ENCODE results near the gene RSU1.

Gene RSU1

DNA sequence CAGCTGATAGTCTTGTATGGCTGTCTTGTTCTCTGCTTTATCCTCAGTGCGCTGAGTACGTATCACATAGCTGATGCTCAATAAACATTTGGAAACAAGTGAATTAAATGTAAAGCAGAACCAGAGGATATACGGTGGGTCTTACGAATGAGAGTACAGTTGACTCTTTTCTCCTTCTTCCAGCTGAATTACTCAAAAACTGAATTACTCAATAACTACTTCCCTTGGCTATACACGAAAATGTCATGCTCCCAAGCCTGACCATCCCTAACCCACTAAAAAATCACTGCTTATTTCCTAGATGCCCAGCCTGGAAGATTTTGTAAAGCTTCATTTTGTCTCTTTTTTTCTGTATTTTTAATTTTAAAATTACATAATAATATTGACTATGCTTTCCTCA, 3.2 kb upstream of the RSU1 start:
- DNase-seq, result no peak

DNA sequence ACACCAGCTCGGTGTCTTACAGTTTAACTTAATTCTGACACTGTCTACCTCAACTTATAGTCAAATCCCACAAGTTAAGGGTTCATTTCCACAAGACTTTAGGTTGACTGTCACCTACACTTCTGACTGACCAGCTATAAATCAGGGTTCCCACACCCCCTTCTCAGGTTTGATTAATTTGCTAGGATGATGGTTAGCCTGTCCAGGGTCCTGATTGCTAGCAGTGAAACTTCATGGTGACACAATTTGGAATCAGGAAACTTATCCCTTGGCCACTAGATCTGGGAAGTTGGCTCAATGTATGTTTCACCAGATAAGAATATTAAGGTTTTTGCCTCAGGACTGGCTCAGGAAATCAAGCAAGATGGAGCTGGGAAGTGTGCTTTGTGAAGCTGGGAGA, 2.8 kb upstream of the RSU1 start:
- DNase-seq, result no peak

DNA sequence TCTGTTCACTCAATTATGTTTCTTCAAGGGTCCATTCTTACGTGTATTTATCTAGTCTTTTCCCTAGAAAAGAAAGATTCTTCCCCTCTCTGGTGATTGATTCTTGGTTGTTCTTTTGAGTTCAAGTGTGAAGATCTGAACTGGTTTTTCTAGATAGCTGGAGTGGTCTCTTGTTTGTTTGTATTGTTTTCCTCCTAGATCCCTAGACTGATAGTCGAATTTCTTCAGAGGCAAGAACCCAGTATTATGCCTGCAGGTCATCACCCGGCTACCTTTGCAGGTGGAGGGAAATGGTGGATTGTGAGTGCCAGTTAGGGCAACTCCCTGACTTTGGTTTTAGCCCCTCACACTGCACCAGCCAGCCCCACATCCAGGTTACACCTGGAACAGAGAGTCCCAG, 2.2 kb upstream of the RSU1 start:
- no peak for DNase-seq

DNA sequence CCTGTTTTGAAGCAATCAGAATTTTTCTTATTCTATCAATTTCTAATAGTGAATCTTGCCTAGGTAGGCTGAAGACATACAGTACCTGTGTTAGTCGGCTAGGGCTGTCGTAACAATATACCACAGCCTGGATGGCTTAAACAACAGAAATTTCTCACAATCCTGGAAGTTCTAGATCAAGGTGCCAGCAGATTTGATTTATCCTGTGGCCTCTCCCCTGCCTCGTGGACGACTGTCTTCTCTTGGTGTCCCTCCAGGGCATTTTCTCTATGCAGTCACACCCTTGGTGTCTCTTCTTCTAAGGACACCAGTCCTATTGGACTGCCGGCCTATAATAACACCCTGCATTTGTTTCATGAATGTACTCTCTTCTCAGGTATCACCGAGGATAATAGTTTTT, 1.8 kb upstream of the RSU1 start:
- DNase-seq, result no peak

DNA sequence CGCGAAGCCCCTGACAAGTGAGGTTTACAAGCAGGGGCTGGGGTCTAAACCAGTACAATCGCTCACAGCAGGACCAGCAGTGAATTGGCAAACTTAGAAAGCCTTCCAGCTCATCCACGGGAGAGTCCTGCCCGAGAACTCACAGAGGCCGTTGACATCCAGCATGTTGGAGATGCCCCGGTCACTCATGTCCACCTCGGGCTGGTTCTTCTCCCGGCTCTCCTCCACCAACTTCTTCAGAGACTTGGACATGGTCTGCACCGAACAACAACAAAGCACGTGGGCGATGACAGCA, 447 bp downstream of the RSU1 start:
- DNase-seq, result no peak

DNA sequence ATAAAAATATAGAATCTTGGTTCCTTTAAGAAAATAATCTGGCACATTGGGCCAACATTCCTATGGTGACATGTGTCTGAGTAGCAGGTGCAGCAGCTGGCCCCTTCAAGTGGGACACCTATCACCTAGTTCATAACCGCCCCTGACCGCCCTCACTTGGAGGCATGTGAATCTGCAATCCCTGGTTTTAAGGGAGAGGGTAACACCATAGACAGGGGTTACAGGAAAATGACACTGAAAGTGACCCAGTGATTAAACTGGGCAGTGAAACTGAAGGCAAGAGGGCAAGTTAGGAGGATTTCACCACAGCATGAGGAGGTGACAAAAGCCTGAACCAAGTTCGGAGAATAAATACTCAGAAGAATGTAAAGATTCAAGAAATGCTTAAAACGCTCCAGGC, 1.1 kb downstream of the RSU1 start:
- DNase-seq, result no peak

DNA sequence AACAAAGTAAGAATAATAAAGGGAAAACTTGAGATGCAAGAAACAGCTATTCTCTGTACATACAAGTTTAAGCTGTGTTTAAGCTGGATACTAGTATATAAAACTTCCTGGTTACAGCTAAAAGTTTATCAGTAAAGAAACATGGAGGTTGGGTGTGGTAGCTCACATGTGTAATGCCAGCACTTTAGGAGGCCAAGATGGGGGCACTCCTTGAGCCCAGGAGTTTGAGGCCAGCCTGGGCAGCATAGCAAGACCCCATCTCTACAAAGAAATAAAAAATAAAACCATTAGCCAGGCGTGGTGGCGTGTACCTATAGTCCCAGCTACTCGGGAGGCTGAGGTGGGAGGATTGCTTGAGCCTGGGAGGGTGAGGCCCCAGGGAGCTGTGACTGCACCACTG, 3.2 kb downstream of the RSU1 start:
- no peak for DNase-seq

DNA sequence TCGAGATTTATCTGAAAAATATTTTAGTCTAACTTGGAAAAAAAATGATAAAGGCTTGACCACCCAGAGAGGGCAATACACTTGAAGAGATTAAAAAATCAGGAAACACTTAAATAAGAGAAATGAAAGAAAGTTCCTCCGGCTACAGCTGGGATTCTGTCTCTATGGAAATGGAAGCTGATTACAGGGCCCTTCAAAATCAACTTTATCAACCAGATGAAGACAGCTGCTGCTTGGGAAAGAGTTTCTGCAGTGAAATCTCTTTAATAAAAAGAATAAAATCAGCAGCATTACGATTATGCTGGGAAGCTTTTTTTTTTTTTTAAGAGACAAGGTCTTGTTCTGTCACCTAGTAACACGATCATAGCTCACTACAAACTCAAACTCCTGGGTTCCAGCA, 4.5 kb downstream of the RSU1 start:
- DNase-seq, result no peak

DNA sequence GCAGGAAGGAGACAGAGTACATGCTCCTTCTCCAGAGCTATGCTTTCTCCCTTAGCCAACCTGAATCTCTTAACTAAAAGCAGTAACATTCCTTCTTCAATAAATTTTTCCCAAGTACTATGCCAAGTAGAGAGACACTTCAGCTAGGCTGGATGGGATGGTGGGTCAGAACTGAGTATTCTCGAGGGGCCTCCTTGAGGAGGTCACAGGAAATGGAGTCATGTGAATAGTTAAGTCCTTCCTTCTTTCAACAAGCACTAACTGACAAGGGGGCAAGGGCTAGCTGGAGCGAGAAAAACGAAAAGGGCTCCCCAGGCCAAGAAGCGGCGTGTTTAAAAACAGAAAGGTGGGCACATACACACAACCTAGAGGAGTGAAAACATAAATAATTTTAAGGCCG, 5.5 kb downstream of the RSU1 start:
- DNase-seq, result no peak

DNA sequence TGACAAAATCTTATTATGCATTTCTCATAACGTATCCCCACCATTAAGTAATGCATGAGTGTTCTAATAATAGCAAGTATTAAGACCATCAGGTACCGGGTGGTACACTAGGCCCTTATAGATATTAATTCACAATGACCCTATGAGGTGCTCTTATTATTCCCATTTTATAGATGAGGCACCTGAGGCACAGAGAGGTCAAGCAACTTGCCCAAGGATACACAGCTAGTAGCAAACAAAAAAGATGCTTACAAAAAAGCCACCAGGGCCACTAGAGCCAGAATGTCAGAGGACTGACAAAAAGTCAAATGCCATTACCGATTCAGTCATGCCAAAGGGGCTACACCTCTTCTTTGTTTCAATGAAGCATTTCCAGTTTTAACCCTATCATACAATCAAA, 5.9 kb downstream of the RSU1 start:
- DNase-seq, result no peak

DNA sequence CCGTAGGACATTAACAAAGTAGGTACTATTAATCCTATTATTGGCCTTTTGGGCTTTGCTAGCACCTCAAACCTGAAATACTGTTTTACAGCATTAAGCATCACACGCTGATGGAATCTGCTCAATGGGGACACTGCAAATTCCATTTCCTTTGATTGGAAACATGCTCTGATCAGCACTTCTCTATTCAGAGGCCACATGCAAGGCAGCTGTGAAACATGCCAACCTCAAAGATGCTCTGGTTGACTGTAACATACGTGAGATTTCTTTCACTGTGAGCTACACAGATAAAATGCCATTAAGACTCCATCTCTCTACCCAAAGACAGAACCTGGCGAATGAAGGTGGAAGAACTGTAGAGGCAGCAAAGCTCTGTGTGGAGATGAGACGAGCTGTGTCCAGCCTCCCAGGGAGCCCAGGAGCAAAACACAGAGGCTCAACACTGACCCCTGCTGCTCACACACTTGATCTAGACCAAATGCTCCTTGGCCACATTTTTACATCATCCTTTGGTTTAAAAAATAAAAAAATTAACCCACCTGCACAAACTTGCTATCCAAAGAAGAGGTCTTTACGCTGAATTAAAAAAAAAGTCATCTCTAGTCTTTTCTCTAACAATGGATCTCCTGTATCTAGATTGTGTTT, 8.0 kb downstream of the RSU1 start:
- peak; percentile 22 for DNase-seq

DNA sequence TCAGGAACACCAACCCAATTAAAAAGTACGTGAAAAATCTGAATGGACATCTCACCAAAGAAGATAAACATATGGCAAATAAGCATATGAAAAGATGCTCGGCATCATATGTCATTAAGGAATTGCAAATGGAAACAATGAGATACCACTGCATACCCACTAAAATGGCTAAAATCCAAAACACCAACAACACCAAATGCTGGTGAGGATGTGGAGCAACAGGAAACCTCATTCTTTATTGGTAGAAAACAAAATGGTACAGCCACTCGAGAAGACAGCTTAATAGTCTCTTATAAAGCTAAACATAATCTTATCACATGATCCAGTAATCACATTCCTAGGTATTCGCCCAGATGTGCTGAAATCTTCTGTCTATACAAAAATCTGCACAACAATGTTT, 13.1 kb downstream of the RSU1 start:
- no peak for DNase-seq

DNA sequence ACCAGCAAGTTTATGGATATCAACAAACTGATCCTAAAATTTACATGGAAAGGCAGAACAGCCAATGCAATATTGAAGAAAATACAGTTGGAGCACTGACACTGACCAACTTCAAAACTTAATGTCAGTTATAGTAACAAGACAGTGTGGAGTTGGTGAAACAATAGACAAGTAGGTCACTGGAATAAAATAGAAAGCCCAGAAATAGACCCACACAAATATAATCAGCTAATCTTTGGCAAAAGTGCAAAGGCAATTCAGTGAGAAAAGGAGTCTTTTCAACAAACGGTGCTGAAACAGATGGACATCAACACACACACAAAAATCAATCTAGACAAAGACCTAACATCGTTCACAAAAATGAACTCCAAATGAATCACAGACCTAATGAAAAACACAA, 13.8 kb downstream of the RSU1 start:
- no peak for DNase-seq

DNA sequence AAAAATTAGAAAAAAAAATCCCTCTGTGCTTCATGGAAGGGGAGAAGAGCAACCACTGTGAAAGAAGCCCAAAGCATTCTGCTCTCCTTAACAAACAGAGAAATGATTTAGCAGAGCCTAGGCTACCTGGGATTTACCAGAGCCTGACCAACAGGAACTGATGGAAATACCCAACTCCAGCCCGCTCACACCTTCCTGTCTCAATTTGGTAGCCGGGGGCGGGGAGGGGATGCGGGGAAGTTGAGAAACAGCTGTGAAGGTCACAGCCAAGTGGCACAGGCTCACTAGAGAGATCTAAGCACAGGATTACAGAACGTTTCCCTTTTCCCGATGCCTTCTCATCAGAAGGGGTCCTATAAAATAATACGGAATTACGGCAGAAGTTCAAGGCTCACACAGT, 17.6 kb downstream of the RSU1 start:
- DNase-seq, result no peak

DNA sequence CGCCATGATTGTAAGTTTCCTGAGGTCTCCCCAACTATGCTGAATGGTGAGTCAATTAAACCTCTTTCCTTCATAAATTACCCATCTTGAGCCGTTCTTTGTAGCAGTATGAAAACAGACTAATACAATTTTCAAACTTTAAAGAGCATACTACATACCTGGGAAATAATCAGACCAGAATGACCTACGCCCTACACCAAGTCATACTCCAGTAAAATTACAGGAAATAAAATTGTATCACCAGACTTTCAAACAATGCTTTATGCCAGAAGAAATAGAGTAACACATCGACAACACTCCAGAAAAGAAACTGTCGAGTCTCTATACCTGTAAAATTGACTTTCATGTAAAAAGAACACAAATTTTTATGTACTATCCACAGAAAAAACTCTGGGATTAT, 18.7 kb downstream of the RSU1 start:
- DNase-seq, result no peak

DNA sequence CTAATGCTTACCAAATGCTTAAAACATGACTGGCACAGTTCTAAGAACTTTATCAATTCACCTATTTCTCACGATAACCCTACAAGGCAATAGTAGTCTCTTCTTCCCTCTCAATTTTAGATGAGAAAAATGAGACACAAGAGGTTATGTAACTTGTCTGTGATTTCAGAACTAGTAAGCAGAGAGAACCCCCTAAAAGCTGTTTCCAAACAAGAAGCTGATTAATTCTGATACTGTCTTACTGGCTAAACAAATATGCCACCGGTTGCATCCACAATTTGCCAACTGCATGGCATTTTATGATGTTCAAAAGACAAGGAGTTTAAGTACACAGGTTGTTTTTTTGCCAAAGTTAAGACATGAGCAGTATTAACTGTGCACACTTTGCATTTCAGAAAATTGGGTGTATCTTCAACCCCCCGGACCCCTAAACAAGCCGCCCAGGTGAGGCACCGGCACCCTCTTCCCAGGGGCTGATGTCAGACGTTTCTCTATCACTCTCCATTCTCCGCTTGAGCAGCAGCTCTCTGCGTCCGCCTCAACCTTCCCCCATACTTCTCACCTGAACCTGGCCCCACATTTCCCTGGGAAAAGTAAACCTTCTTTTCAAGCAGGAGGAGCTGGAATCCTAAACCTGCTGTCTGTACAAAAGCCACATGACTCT, 21.7 kb downstream of the RSU1 start:
- no peak for DNase-seq

DNA sequence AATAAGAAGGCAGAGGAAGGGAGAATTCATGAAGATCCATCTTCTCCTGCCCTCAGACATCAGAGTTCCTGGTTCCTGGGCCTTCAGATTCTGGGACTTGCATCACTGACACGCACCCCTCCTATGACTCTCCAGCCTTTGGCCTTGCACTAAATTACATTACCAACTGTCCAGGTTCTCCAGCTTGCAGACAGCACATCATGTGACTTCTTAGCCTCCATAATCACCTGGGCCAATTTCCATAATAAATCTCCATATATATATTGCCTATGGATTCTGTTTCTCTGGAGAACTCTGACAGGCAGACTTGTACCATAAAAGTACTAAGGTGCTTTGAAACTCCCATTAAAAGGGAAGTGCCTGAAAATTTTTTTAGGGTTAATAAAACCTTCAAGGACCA, 23.2 kb downstream of the RSU1 start:
- DNase-seq, result no peak

DNA sequence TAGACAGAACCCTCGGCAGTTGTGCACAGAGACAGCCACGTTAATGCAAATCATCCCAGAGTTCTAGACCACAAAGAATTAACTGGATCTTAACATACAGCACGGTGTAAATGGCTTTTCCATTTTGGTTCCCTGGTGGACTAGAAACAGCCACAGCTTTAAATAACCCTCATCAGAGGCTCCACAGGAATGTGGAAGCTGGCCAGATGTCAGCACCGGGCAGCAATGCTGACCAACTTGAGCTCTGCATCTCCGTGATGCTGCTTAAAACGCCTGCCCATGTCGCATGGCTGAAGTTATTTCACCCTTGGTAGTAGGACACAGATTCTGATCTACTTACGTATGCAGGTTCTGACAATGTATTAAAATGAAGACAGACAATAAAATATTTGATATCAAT, 24.5 kb downstream of the RSU1 start:
- no peak for DNase-seq

DNA sequence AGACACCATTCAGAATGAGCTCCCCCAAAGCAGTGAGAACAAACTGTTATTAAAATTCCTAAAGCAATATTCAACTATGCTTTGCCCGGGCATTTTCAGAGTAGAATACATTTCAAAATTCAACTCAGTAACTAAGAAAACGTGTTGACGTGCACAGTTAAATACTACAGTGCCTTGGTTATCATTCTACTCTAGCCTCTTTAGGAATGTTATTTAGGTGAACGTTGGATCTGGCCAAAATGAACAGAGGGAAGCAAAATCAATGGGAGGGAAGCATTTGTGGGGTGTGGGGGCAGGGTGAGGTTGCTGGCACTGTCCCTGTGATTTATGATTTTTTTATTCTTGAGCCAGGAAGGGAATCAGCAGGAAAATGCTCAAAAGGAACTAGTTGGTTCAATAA, 27.5 kb downstream of the RSU1 start:
- DNase-seq, result no peak

DNA sequence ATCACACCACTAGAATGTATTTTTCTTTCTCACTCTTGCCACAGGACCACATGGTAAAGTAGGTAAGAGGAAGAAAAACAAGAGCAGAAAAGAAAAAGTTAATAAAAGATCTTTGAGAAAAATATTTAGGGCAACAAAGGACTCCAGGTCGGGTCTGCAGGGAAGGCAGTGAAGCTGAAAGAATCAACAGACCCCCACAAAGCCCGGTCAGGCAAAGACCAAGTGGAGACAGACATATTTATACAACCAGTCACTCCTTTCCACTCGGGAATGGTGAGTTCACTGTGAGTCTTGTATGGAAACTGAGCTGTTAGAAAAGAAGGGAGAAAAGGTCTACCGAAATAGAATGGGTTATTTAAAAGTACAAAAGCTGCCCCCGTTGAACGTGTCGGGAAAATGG, 28.0 kb downstream of the RSU1 start:
- no peak for DNase-seq

DNA sequence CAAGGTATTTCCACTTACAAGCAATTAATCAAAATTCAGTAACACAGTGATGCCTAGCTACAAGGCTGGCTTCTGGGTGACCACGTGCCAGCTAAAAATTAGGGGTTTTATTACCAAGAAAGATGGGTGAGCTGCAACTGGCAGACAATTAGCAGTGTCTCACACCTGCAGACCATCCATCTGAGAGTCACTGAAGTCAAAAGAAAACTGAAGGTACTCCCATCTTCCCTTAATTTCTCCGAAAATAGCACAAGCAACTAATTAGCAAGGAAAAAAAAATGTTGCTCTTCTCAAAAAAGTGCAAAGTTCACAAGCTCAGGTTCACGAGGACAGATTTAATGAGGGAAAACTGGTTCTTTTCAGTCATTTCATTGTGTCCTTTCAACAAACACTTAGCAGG, 28.4 kb downstream of the RSU1 start:
- DNase-seq, result no peak

DNA sequence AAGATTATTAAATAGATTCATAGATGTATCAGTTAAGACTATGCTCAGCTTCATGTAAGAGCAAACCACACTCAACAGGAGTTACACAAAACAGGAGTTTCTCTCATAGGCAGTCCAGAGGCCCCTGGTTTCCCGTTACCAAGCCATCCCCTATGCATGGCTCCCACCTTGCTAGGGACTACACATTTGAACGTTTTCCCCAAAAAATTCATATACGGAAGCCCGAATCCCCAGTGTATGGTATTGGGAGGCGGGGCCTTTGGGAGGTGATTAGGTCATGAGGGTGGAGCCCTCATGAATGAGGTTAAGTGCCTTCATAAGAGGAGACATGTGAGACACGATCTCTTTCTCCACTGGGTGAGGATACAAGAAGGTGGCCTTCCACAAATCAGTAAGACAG, 29.1 kb downstream of the RSU1 start:
- DNase-seq, result no peak

DNA sequence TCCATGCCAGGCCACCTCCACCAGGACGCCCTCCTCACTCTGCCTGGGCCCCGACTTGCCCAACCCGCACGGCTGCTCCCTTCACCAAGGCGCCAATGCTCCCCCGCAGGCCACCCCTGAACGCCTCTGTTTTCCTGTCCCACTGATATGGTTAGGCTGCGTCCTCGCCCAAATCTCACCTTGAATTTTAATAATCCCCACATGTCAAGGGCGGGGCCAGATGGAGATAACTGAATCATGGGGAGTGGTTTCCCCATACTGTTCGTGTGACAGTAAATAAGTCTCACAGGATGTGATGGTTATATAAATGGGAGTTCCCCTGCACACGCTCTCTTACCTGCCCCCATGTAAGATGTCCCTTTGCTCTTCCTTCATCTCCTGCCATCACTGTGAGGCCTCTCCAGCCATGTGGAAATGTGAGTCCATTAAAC, 29.8 kb downstream of the RSU1 start:
- DNase-seq, result peak; percentile 62

DNA sequence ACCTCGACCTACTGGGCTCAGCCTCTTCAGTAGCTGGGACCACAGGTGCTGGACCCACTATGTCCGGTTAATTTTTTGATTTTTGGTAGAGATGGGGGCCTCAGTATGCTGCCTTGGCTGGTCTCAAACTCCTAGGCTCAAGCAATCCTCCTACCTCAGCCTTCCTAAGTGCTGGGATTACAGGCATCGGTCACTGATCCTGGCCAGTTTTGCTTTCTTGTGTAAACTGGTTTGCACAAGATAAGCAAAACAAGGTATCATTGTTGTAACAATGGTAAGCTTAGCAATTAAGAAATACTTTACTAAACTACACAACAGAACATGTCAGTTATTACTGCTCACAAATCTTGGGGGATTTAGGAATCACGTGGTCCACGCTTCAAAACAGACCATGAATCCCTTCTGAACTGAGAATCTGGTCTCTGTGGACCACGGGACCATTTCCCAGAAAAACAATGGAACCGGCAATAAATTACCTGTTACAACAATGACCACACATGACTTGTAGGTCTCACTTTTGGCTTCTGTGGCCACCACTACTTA, 36.8 kb downstream of the RSU1 start:
- DNase-seq, result no peak

DNA sequence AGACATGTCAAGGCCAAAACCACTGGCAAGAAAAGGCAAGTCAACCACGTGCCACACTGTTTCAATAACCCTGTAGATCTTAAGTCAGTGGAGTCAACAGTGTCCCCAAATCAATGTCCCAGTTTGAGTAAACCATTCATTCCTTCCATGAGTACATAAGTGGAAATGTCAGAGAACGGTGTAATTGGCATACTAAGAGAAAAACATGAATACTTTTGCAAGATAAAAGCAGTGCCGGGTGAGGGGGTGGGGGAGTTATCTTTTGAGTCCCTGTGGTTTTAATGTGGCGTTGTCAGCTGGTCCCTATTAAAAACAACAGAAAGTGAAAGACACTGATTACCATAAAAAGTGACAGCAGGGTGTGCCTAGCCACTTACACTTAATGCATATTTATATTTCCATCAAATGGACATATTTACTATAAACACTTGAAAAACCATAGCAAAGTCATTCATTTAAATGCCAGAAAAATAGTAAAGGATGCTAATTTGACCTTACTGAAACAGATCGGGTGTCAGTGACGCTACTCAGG, 37.8 kb downstream of the RSU1 start:
- DNase-seq, result no peak
